Nucleus accumbens (tissue), 56 donors: Measurements from ENCODE around the gene LMO3.
A peak's percentile ranks its signal among the peaks of the same experiment; 100 is the strongest.

ENCODE experiments used
- DNase-seq, 56 donors: peaks; one replicate each; lab custom pipeline; 2025; lab: John Stamatoyannopoulos, UW

The LMO3 gene

DNA sequence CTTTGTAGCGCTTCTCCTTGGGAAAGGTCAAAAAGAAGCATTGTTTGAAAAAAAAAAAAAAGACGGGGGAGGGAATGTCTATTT, at the start of gene LMO3:
LMO3 (minus strand) TSS at position 46 of the 84 bp plus-strand sequence. CDS start 5,302 bp downstream, outside the sequence.
- no peak for DNase-seq

DNA sequence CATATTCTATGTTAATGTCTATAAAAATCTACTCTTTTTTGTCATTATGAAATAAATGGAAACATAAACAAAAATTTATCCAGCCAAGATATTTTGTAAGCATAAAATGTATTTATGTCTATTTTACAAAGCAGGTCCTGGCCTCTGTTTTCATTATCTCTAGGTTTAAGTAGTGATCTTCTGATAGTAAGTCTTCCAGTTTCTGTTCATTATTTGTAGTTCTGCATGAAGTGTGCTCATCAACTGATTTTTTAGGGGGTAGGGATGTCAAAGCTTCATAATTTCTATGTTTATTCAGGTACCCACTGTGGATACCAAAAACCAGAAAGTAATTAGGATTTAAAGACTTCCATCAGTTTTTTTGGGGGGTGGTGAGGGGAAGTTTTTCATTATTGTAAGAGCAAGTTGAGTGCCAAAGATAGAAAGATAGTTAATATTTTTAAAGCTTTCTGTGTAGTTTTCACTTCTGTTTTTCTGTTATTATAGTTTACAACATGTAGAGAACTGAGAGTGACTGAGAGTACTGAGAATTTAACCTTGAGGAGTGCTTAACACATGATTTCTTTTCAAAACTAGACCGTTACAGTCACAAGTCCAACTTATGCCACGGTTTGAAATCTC, 30.6 kb upstream of the LMO3 start:
- no peak for DNase-seq

DNA sequence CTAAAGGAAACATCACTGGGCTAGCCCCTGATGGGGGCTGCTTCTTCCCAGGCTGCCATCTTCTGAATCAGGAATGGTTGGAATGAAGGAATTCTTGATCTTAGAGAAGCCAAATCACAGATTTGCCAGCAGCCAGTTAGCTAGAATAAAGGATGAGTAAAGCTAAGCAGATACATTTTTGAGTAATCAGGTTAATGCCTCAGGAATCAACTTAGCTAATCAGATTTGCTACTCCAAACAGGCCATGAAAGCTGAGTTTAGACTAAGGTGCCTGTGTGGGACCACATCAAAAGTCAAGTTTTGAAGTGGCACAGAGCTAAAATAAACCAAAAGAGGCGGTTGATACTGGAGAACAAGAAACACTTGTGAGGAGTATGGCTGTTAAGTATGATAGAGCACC, 28.8 kb upstream of the LMO3 start:
- no peak for DNase-seq

GRCh38 chr12:16626991-16627390, 21.0 kb upstream of the LMO3 start:
- DNase-seq = no peak

DNA sequence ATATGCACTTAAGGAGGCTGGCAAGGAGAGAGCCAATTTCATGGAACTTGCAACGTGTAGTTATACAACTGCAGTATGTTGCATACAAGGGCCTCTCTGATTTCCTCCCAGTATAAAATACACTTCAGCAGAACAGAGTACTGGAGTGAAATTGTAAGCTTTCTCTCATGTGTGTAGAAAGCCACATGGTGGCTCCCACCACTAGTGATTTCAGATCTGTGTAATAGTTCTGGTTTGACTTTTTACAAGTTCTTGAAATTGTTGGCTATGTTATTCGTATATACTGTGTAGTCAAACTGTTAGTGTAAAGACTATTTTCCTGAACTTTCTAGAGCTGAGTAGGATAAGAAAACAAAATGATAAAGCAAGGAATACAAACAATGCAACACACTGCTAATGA, 16.4 kb upstream of the LMO3 start:
- peak in 1 of 56 donors; percentile 2 for DNase-seq

GRCh38 chr12:16619537-16619936, 13.6 kb upstream of the LMO3 start:
- no peak for DNase-seq

- no peak for DNase-seq
Measured at GRCh38 chr12:16618256-16618655, 12.3 kb upstream of the LMO3 start.

DNA sequence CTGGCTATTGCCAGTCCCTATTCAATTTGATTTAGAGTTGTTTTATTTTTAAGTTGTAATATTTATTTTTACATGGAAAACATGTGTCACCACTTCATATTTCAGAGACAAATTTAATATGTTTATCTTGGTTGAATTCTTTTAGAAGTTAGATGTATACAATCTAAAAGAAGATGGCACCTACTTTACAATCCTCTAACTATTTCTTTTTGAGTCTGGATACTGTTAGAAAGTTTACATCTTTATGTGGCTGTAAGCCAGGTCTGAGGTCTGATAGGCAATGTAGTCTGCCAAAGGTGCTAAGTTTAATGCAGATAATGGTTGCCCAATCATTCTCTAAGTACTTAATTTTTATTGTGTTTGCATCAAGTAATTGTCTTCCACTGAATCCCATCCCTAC, 7.2 kb upstream of the LMO3 start:
- no peak for DNase-seq

- DNase-seq = no peak
Measured at GRCh38 chr12:16612647-16613046, 6.7 kb upstream of the LMO3 start.

DNA sequence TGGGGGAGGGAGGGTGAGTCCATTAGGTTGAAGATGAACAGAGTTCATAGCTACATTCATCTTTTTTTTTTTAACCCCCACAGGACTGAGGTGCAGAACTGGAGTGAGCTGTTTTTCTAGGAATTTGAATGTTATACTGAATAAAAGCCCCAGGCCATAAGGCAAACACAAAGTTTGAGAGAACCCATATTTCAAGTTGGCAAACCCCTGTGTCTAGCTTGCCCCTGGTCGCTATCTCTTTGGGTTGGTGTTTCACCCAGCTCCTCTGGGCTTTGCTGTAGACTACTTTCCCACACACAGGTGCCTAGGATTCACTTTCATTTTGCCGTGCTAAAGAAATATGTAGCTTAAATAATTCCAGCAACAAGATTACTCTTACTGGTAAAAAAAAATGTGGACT, 5.2 kb upstream of the LMO3 start:
- no peak for DNase-seq

DNA sequence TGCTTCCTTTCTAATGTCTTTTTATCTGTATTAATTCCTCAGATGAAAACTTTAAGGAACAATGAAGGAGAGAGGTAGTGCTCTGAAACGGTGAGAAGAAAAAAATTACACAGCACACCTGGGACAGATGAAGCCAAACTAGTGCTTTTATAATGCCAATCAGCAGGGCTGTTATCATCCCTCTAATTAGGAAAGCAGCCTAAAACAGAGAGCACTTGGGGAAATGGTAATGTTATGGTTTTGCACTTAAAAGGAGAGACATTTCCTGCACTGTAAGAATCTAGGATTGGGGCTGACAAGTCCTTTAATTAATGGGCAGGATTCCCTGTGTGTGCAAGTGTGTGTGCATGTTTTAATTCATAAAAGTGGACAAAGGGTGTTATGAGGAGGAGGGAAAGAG, 4.8 kb upstream of the LMO3 start:
- DNase-seq = no peak

DNA sequence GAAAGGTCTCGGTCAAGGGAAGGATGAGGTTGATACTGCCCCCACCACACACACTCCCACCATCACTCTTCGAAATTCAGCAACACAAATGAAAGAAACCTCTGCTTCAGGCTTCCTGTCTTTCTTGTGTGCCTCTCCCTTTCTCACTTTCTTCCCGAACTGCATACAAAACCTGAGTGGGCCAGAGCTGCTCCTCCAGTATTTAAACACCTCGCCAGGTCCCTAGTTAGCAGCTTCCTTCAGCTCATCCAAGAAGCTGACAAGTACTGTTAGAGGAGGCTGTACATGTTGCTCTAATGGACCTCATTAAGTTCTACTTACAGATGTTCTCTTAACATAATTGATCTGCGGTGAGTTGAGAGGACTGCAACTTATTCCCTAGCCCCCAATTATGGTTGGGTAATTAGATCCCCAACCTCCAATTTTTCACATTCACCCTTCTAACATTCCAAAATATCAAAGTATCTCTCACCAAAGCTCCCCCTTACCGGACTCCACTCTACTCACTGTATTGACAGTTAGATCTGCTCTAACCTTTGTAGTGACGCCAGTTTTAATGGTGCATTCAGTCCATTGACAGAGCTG, 4.1 kb upstream of the LMO3 start:
- peak in 1 of 56 donors; percentile 39 for DNase-seq

DNA sequence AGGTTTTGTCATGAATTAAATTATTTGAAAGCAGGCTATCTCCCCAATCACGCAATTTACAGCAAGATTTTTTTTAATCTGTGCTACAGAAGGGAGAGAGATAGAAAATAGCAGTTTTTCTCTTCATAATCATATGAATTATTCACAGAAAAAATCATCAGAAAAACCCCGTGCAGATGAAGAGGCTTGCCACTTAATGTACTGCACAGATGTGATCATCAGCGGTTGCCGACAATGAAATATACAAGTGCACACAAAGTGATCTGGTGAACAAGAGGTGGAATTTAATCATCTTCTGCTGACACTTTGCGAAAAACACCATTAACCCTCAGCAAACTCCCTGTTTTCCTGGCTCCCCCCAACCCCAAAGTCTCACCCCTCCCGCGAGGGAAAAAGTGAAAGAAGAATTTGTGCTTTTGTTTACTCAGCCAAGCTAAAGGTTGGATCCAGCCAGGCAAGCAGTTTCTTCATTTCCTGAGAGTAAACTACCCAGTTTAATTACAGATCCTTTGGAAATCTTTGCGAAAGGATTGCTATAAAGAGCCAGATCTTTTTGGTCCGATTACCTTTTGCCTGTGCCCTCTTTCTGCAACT, 3.1 kb upstream of the LMO3 start:
- no peak for DNase-seq

DNA sequence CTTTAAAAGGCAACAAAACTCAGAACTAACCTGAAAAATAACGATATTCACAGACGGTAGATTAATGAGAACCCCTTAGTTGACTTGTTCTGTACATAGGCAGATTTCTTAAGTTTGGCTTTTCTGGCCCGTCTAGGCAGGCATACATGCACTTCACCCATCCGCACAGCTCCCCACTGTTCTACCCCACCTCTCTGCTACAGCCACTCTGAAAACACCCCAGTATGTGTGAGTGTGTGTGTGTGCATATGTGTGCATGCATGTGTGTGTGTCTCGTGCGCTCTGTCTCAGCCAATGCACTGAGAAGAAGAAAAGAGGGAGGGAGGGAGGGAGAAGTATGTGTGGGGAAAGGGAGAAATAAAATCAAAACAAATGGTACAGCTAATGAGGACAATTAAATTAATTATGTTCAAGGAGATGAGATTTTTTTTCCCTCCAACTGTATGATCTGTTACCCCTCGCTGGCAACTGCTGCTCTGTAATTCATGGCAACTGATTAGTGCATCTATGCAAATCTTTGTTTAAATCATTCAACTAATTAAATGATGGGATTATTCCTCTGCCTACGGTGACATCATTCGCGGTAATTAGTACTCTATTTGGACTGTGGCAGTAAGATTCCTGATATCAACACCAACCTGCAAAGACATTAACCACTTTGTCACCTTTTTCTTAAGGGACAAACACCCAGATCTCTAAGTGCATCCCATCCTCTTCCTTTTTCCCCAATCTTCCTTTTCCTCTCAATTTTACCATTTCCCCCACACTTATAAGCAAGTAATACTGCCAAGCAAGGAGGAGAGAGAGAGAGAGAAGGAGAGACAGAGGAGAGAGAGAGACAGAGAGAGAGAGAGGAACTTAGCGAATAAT, 2.2 kb upstream of the LMO3 start:
- DNase-seq = peak in 3 of 56 donors; percentile 26 to 29 (median 28)

- DNase-seq = peak in 5 of 56 donors; percentile 22 to 40 (median 38)
Measured at GRCh38 chr12:16606991-16607390, 1.0 kb upstream of the LMO3 start.

GRCh38 chr12:16606201-16606849, 363 bp upstream of the LMO3 start:
- DNase-seq = peak in 38 of 56 donors; percentile 24 to 84 (median 62)

DNA sequence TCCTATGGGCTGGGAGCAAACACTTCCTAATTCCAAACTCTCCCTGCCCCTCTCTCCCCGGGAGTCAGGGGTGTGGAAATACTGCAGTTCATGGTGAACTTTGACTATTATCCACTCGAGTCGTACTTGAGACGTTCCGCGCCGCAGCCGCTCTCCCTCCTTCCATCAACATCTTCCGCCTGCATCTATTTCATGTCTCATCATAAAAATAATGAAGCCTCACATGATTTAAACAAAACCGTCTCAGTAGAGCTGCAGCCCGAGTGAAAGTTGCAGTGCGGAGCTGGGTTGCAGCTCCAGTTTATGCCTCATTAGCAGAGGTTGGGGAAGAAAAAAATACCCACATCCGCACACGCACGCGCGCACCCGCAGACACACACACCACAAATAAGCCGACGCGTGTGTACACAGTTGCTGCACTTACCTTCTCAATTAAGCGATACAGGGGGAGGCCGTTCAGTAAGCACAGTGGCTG, 283 bp downstream of the LMO3 start:
- peak in 7 of 56 donors; percentile 21 to 63 (median 41) for DNase-seq

- peak in 6 of 56 donors; percentile 19 to 31 (median 24) for DNase-seq
Measured at GRCh38 chr12:16604596-16605252, 1.2 kb downstream of the LMO3 start.

DNA sequence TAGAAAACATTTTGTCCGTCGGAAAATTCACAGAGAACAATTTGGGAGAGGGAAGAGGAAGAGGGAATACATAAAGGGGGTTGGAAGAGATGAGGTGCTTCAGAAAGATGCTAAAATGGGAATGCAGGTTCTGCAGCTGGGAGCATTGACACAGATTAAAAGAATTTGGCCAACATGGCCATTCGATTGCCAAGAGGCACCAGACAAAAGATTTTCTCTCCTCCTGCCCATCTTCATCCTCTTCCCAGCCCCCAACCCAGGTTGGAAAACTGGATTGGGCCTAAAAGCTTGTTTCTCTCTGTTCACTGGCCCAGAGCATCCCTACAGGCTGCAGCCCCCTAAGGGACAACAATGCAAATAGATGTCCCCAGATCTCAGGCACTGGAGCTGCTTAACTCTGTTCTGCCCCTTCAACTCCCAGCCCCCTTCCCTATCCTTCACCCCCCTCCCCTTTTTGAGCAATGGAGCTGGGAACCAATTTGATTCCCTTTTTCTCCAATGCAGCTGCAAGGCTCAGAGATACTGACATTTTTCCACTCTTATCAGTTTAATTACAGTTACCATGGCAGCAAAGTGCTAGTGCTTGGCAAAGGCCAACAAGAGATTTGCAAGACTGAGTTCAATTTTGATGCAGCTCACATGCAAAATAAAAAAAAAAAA, 1.9 kb downstream of the LMO3 start:
- DNase-seq = peak in 2 of 56 donors; percentile 33 to 48
